COLO668 (cell line): ENCODE measurements around the gene PARN.
A peak's percentile ranks its signal among the peaks of the same experiment; 100 is the strongest.

Source experiments
- DNase-seq: peaks from one replicate; lab custom pipeline; 2025; ENCODE audit not compliant: unreplicated experiment; lab: John Stamatoyannopoulos, UW

The PARN gene

DNA sequence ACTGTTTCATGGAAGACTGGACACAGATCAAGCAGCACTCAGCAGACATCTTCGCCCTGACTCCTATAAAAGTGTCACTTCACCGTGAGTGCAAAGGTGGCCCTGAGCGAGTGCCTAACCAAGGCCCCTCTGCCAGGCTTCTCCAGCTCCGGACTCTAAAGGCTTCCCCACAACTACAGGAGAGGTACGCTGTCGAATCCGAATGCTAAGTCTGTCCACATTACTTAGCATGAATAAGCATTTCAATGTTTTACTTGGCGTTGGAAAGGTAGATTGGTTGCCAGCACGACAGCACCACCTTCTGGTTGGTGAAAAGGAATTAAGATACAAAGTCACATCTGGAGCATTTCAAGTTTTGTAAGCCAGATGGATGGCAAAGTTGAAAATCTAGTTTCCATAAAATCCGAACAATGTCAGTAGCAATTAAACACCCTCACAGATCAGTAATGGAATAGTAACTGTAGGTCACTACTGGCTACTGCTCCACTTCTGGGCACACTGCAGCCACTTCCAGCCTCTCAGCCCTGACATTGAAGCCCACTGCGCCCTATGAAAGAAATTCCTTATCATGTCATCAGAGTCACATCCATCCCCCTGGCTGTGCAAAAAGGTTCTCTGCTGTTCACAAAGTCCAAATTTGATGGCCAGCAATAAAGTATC, 100.9 kb downstream of the PARN start:
- DNase-seq = peak; percentile 58

- DNase-seq = no peak
These were observed 101.8 kb downstream of the PARN start for GRCh38 chr16:14528306-14528705.

GRCh38 chr16:14527411-14528044, 102.5 kb downstream of the PARN start:
- no peak for DNase-seq

- no peak for DNase-seq
These were observed 104.5 kb downstream of the PARN start for GRCh38 chr16:14525596-14525995.

GRCh38 chr16:14524979-14525378, 105.1 kb downstream of the PARN start:
- no peak for DNase-seq

DNA sequence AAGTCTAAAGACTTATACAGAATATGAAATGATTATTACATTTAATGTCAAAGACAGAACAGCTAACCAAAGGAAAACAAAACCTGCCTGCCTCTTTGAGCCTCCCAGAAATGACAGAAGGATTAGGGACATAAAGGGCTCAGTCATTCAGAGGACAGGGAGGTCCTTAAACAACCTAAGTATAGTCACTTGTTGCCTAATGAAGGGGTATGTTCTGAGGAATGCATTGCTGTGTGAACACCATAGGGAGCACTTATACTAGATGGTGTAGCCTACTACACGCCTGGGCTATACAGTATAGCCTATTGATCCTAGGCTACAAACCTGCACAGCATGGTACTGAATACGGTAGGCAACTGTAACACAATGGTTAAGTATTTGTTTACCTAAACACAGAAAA, 106.4 kb downstream of the PARN start:
- no peak for DNase-seq

DNA sequence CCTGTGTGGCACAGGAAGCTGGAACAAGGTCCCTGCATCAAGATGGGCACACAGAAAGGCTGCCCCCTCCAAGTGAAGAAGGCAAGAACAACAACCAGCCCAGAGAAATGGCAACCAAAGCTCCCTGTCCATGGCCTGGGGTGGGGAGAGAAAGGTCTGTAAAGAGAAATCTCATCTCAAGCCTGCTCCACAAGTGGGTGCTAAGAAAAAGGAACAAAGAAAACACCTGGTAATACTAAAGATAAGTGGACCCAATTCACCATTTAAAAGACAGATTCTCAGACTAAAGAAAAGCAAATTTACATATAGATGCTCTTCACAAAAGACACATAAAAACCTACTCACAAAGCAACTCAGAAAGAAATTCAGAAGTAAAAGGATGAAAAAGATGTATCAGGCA, 107.4 kb downstream of the PARN start:
- no peak for DNase-seq

GRCh38 chr16:14520753-14521152, 109.3 kb downstream of the PARN start:
- DNase-seq = no peak

DNA sequence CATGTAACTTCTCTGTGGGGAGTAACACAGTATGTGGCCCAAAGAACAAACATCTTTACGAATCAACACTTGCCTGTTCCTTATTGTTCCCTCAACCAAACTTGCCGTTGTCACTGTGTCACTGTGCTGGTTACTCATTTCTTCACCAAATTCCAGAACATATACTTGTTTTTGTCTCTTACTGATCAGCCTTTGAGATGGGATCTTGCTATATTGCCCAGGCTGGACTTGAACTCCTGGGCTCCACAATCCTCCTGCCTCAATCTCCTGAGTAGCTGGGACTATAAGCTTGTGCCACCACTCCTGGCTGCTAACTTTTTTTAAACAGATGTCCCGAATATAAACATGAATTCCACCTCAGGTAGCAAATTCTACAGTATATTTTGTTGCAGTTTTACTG, 115.1 kb downstream of the PARN start:
- DNase-seq = no peak

DNA sequence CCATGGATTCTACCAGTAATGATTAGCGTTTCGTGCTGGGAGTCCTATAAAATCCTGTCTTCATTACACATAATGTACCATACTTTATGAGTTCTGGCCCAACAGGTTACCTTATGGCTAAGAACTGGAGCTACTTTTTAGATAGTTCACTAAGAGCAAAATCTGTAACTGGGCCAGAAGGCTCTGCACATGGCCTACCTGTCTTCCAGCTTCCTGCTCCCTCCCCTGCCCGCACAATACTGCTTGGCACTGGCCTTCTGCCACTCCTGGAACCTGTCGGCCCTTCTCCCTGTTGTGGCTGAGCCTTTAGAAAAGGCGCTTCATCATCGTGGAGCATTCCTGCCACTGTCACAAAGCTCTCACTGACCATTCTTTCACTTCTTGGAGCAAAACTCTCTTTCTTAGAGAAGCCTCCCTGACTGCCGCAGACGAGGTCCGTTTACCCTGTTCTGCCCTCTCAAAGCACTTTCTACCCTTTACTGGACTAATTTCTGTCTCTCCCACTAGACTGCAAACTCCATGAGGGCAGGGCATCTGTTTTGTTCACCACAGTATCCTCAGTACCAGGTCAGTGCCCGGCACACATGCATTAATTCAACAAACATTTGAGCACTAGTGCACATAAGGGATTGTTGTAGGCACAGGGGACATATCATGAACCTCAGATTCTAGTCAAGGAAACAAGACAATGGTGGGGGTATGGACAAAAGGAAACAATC, 116.5 kb downstream of the PARN start:
- no peak for DNase-seq

DNA sequence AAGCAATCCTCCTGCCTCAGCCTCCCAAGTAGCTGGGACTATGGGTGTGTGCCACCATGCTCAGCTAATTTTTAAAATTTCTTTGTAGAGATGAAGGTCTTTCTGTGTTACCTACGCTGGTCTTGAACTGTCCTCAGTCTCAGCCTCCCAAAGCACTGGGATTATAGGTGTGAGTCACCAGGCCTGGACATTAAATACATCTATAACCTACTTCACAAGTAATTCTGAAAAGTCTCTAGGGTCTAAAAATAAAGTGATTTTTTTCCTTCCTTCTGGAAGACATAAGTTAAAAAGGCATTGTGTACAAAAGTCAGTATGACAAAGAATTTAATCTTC, 118.3 kb downstream of the PARN start:
- DNase-seq = no peak

GRCh38 chr16:14510939-14511799, 118.9 kb downstream of the PARN start:
- DNase-seq = no peak

DNA sequence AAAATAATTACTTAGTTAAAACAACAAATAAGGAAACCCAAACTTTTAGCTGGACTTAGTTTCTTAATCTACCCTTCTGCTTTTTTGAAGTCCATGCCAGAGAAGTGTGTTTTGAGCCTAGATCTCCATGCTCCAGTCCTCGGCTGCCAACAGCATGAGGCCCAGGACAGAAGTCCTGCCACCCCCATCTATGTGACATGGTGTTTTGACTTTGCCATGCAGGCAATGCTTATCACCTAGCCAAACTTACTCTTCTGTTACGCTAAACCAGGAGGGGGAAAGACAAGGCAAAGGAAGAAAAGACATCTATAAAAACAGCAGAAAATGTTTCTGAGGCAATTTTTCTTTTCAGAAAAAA, 119.5 kb downstream of the PARN start:
- no peak for DNase-seq

DNA sequence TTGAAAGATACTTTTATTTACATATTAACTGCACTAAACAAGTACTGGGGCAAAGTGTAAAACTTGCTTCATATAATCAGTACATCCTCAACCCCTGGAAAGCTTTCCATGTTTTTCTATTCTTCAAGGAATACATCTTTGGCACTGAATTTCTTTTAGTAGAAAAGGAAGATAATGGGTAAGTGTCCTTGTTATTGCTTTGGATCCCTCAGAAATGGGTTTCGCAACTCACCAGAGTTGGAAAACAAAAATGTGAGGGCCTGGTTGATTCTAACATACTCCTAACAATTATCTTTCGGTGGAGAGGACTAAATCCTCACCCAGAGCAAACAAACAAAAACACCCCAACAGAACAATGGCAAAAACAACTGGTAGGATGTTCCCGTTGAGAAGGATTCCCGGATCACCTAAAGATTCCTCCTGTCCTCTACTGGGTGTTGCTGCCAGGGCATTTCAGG, 120.4 kb downstream of the PARN start:
- no peak for DNase-seq

DNA sequence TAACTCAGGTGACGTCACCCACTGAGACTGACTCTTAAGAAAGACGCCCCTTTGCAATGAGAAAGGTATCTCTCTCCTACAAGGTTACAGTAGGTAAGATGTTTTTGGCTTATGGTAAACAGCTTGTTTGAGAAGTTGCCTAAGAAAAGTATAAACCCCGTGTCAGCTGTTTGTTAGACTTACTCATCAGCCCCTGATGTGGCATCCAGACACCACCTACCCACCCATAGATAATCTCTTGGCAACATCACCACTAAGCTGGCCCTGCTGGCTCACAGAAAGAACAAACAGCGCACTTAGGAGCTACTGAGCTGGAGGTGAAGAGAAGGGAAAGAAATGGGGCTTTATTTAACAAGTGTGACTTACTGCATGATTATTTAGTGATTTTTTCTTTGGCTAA, 121.0 kb downstream of the PARN start:
- DNase-seq = no peak

GRCh38 chr16:14505846-14506245, 124.2 kb downstream of the PARN start:
- DNase-seq = no peak

GRCh38 chr16:14502932-14503741, 126.9 kb downstream of the PARN start:
- no peak for DNase-seq

GRCh38 chr16:14502256-14502875, 127.7 kb downstream of the PARN start:
- no peak for DNase-seq

DNA sequence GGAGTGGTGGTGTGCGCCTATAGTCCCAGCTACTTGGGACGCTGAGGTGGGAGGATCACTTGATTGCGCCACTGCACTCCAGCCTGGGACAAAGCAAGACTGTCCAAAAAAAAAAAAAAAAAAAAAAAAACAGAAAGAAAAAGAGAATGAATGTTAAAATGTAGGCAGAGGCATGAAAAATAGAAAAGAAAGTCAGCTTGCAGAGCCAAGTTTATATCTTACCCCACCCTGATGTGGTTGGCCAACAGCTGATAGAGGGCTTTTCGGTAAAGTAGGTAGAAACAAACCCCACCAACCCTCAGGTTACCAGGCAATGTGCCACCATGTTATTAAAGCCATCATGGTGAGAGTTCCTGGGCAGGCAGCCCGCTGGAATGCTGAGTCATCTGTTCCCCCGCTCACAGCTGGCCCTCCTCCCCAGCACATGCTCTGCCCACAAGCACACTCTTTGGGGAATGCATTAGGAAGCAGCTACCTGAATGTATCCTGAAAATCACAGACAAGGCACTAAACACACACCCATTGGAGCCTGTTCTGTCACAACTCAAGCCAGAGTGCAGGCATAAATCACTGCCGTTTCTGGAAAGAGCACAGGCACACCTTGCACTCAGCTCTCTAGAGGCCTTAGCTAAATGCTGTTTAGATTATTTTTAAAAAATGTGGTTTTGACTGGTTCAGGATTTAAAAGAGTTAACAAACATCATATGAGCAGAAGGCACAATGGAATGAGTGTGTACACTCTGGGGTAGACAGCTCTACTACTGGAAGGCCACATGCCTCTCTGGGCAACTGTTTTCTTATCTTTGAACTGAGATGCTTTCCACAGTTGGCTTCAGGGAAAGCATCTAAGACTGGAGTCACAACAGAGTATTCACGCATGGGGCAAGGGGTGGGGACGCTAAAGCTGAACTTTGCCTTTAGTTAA, 128.5 kb downstream of the PARN start:
- peak; percentile 63 for DNase-seq
